NCI-H2081 treated with DMSO at 0.1 percent for 48 hours (cell line): ENCODE data around the gene KCNQ1.

Experiments used
- DNase-seq: peaks from one replicate; lab custom pipeline; 2025; lab: John Stamatoyannopoulos, UW

The KCNQ1 gene

GRCh38 chr11:2441171-2441570 lies 3.6 kb upstream of the KCNQ1 start:
- DNase-seq: no peak

- no peak for DNase-seq
These were observed 2.2 kb upstream of the KCNQ1 start for GRCh38 chr11:2442589-2442988.

GRCh38 chr11:2443406-2443805 lies 1.4 kb upstream of the KCNQ1 start:
- DNase-seq: no peak

GRCh38 chr11:2443881-2444820 lies 657 bp upstream of the KCNQ1 start, which contains the start of gene TRPM5:
Gene TRPM5 (minus strand): TSS chr11:2444514. CDS start chr11:2423036, 21,478 bp downstream.
- no peak for DNase-seq

- no peak for DNase-seq
These were observed 1.1 kb downstream of the KCNQ1 start for GRCh38 chr11:2445746-2446551.

- no peak for DNase-seq
These were observed 1.9 kb downstream of the KCNQ1 start for GRCh38 chr11:2446590-2447252.

GRCh38 chr11:2447253-2447950 lies 2.6 kb downstream of the KCNQ1 start:
- DNase-seq: no peak

GRCh38 chr11:2447951-2448650 lies 3.3 kb downstream of the KCNQ1 start:
- DNase-seq: no peak

GRCh38 chr11:2448661-2449547 lies 4.1 kb downstream of the KCNQ1 start:
- no peak for DNase-seq

GRCh38 chr11:2449548-2450320 lies 4.9 kb downstream of the KCNQ1 start:
- no peak for DNase-seq

GRCh38 chr11:2450321-2451041 lies 5.7 kb downstream of the KCNQ1 start:
- DNase-seq: no peak

GRCh38 chr11:2451336-2451735 lies 6.5 kb downstream of the KCNQ1 start:
- DNase-seq: no peak

- no peak for DNase-seq
These were observed 7.1 kb downstream of the KCNQ1 start for GRCh38 chr11:2451916-2452315.

GRCh38 chr11:2452321-2453012 lies 7.7 kb downstream of the KCNQ1 start:
- DNase-seq: no peak

GRCh38 chr11:2453436-2453835 lies 8.6 kb downstream of the KCNQ1 start:
- no peak for DNase-seq

GRCh38 chr11:2458321-2458720 lies 13.5 kb downstream of the KCNQ1 start:
- no peak for DNase-seq

GRCh38 chr11:2459016-2459725 lies 14.4 kb downstream of the KCNQ1 start:
- no peak for DNase-seq
